Limb (tissue), 2 donors: ENCODE results near the gene U2SURP.
"Not testable (repeated sequence)": the region's sequence is repeated elsewhere in the genome, so short reads cannot be mapped to it uniquely, and the experiment has no call there.

Experiments used
- DNase-seq, 2 donors: peaks; one replicate each; pipeline ENCODE4 v3.0.0-alpha.2; 2016; ENCODE audit errors: extremely low spot score in 2 of 2

Gene U2SURP

GRCh38 chr3:143070977-143071551 lies 69.7 kb downstream of the U2SURP start:
- DNase-seq = no peak

DNA sequence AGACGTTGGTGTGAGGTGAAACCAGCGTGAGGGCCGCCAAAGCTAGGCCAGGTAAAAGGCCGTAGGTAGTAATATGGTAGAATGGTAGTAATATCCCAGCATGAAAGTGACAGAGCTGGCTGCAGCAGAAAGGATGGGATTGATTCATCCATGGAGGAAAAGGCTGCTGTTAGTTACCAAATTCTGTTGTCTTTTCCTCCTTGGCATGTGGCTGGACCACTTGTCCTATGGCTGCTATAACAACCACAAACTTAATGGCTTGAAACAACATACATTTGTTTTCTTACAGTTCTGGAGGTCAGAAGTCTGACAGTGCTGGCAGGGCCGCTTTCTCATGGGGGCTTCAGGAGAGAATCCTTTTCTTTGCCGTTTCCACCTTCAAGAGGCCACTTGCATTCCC lies 70.4 kb downstream of the U2SURP start:
- DNase-seq = no peak

DNA sequence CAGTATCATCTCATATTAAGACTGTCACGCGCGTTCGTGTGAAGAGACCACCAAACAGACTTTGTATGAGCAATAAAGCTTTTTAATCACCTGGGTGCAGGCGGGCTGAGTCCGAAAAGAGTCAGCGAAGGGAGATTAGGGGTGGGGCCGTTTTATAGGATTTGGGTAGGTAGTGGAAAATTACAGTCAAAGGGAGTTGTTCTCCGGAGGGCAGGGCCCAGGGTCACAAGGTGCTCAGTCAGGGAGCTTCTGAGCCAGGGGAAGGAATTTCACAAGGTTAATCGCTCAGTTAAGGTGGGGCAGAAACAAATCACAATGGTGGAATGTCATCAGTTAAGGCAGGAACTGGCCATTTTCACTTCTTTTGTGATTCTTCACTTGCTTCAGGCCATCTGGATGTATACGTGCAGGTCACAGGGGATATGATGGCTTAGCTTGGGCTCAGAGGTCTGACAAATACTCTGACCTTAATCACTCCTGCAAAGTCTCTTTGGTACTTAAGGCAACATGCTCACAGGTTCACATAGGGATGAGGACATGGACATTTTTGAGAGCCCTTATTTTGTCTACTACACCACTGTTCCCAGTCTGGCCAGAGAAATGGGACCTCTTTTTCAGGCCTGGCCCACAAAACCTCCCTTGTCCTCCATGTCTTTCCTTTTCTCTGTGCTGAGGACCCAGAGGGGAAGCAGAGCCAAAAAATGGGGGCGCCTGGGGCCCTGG lies 71.1 kb downstream of the U2SURP start:
- not testable (repeated sequence) for DNase-seq

DNA sequence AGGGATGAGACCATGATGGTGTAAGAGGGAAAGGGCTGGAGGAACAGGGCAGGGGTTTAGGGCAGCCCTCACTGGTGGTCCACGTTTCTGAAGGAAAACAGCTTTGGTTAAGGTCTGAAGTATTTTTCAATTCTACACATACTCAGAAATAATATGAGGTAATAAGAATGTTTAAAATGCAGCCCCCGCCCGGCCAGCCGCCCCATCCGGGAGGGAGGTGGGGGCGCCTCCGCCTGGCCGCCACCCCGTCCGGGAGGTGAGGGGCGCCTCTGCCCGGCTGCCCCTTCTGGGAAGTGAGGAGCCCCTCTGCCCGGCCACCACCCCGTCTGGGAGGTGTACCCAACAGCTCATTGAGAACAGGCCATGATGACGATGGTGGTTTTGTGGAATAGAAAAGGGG lies 72.2 kb downstream of the U2SURP start:
- not testable (repeated sequence) for DNase-seq

DNA sequence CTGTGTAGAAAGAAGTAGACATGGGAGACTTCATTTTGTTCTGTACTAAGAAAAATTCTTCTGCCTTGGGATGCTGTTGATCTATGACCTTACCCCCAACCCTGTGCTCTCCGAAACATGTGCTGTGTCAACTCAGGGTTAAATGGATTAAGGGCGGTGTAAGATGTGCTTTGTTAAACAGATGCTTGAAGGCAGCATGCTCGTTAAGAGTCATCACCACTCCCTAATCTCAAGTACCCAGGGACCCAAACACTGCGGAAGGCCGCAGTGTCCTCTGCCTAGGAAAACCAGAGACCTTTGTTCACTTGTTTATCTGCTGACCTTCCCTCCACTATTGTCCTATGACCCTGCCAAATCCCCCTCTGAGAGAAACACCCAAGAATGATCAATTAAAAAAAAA lies 72.6 kb downstream of the U2SURP start:
- not testable (repeated sequence) for DNase-seq

- DNase-seq = no peak
Observed at GRCh38 chr3:143078883-143079282, 77.5 kb downstream of the U2SURP start.

DNA sequence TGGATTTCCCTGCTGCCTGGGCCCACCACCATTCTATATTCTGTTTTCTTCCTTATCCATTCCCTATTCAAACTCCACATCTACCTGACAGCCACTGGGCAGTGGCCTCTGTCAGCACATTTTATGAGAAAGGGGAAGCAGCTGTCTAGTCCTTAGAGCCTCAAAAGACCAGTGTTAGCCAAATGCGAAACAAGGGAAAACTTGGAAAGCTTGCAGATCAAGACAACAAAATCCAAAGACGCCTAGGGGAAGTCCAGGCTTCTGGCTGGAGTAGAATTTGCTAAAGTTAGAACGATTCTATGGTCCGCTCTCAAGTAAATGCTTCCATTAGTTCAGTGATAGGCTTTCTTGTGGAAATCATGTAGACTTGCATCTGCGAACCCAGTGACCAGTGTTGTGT lies 78.8 kb downstream of the U2SURP start:
- DNase-seq = no peak

DNA sequence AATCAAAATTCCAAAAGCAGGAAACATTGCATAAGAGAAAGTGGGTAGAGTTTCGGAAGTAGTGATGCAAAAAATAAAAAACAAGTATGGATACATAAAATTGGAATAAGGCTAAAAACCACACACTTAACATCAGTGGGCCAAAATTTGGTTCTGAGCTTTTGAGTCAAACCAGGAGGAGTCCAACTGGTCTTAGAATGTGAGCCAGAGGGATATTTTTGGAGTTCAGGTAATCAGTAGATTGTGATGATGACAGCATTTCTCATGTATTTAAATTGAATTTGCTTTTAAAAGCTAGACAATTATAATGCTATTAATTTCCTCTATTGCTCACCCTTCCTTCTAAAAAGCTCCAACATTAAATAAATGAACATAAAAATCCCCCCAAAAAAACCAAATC lies 80.0 kb downstream of the U2SURP start:
- no peak for DNase-seq

DNA sequence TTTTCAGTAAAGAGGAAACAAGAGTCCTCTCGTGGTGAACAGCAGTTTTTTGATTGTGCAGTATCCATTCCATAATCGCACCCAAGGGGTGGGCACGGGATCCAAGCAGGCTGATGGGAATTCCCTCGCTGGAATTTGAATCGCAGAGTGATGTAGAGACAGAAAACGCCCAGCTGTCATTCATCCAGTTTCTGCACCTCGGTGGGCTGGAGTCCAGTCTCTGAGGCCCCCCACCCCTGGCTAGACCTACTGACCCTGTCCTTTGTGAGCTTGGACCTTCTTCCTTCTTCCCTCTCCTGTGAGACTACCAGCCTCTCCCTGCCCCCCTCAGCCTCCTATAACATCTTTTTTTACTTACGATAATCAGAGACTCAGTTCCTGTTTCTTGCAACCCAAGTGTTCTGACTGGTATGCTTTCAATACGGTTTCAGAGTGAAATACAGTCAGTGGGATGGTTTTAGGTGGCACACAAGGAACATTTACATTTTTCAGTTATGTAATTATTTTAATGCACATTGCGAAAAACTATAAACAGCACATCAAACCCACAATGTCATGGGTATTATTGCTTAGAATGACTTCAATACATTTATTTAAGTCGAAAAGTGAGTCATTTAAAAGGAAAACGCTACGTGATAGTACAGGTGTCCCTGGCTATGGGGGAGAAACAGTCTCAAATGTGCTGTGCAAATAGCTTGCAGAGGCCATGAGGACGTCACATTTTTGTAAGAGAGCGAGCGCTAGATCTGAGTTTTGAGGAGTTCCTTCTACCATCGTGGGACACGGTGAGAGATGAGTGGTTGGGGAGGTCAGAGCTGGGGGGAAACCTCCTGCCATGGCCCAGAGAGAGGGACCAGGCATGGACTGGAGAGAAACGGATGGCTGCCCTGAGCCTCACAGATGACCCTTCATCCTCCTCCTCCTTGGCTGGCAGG lies 80.7 kb downstream of the U2SURP start:
- DNase-seq = no peak

DNA sequence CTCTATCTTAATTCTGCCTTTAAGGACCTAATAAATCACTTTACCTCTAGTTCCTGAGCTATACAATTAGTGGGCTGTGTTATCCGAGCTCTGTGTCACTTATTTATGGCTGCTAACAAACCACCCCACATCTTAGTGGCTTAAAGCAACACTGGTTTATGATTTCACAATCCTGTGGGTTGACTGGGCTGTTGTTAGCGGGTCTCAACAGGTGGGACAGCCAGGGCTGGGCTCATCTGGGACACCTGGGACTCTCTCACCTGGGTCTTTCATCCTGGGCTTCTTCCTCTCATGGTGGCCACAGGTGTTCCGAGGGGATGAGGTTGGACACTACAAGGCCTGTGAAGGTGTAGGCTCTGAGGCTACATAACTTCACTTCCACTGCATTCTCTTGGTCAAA lies 82.4 kb downstream of the U2SURP start:
- no peak for DNase-seq

- DNase-seq = no peak
Observed at GRCh38 chr3:143084856-143085731, 83.7 kb downstream of the U2SURP start.

GRCh38 chr3:143088835-143089234 lies 87.5 kb downstream of the U2SURP start:
- no peak for DNase-seq

DNA sequence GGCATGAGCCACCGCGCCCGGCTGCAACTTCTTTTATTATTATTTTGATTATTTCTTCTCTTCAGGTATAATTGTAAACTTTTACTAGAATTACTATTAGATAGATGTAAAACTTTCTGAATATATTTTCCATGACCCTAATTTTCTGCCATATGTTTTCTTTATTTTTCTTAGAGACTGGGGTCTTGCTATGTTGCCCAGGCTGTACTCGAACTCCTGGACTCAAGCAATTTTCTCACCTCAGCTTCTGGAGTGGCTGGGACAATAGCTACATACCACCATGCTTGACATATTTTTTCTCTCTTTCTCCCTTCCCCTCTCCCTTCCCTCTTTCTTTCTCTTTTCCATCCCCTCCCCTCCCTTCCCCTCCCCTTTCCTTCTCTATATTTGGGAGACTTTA lies 88.6 kb downstream of the U2SURP start:
- DNase-seq = no peak

DNA sequence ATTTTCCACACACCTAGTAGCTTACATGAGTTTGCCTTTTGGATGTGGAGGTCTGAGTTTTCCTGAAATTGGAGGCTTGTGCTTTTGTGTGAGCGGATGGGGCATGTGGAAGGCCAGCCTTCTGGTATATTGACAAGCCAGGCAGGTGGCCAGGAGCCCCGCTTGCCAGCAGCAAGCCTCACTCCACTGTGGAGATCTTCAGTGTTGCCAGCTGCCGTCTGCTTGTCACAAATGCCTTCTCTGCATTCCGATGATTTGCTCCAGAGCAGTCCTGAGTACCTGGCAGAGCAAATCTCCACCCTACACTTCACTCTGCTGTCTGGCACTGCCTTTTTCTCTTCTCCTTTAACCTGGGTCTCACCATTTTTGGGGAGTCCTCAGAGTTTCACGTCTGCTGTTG lies 89.1 kb downstream of the U2SURP start:
- DNase-seq = peak; percentile 30 to 44

DNA sequence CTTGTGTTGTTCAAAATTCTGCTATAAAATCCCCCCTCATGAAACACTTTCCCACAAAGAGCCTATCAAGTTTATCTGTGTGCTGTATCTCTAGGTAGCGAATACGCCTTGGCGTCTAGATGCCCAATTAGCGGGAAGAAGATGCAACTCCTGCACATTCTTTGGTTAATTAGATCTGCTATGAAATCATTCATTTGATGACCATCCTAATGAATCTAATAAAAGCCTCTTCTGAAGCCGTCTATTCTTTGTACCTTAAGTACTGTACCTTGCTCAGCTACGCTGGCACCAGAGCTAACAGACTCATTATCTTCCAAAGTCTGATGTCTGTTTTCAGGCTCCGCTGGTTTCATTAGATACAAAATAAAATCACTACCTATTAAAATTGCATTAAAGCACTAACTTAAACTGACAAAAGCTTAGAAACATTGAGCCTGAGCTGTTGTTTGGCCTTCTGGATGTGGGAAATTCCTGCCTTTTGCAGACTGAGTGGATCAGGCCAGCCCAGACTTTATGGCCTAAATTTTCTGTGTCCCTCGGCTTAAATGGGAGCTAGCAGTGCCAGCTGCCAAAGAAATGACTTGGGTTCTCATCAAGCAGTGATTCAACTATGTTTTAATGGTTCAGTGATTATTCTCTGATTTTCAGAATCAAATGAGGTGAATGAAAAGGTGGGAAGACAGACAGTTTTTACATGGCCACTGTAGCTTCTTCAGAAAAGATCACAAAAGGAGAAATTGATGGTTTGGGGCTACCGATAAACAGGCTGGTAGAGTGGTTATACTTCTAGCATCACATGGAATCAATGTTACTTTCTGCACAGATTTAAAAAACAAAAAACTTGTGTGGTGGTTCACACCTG lies 89.8 kb downstream of the U2SURP start:
- DNase-seq = no peak

DNA sequence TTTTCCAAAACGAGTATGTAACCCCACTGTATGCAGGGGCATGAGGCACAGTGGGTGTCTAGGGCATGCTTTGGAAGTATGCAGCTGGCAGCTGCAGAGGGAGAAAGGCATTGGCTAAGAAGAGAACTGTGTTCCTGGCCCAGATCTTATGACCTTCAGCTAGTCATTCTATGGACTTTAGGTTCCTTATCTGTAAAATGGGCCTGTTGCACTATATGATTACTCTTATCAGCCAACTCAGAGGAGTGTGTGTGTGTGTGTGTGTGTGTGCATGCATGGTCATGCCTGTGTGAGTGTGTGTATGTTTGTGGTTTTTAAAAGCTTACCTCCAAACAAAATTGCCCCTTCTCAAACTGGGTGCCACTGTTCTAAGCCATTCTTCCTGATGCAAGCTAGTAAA lies 90.8 kb downstream of the U2SURP start:
- DNase-seq = no peak

DNA sequence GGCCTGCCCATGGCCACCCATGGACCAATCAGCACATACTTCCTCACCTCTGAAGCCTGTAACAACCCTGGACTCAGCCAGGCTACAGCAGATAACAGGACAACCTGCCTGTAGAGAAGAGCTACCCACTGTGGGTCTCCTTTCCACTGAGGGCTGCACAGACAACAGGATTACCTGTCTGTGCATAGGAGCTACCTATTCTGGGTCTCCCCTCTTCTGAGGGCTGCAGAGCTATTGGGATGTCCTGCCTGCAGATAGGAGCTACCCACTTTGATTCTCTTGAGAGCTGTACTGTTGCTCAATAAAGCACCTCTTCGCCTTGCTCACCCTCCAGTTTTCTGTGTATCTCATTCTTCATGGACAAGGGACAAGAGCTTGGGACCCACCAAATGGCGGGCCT lies 94.4 kb downstream of the U2SURP start:
- no peak for DNase-seq

- no peak for DNase-seq
Observed at GRCh38 chr3:143098032-143098764, 96.8 kb downstream of the U2SURP start.

- DNase-seq = no peak
Observed at GRCh38 chr3:143099210-143099609, 97.8 kb downstream of the U2SURP start.

DNA sequence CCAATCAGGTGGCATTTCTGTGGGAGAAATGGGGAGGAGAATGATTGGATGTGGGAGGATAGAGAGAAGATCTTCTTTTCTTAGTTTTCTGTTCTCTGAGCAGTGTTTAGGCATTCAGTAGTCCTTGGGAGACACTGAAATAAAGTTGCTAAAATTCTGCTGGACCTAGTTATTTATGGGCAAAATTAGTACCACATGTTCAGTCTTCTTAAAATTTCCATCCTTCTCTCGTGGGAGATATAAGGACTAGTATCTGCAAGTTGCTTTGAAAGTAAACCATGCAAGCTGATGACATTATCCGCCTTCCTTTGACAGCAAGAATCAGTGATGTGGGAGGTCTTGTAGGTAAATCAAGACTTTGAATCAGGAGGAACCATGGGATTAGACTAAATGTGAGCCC lies 98.3 kb downstream of the U2SURP start:
- DNase-seq = no peak
